Nephron (organoid): Measurements from ENCODE around the gene CSKMT.
"Not testable (repeated sequence)": the region's sequence is repeated elsewhere in the genome, so short reads cannot be mapped to it uniquely, and the experiment has no call there.

Experiments
- H3K27ac Mint-ChIP-seq, 3 experiments: 2 replicates each; pipeline ENCODE4 v1.8.0; 2020; ENCODE audit warnings: mixed read lengths in 3 of 3, mild to moderate bottlenecking in 2 of 3, moderate library complexity in 1 of 3
- H3K27me3 Mint-ChIP-seq: 2 replicates; pipeline ENCODE4 v1.8.0; 2021; ENCODE audit warnings: low read depth, mild to moderate bottlenecking, moderate library complexity, mixed read lengths
- H3K36me3 Mint-ChIP-seq: 2 replicates; pipeline ENCODE4 v1.8.0; 2020; ENCODE audit warnings: low read depth, mixed read lengths
- H3K4me1 Mint-ChIP-seq: 2 replicates; pipeline ENCODE4 v1.8.0; 2020; ENCODE audit warnings: mixed read lengths
- H3K4me3 Mint-ChIP-seq, 3 experiments: 2 replicates each; pipeline ENCODE4 v1.8.0; 2020; ENCODE audit warnings: mild to moderate bottlenecking in 3 of 3, mixed read lengths in 3 of 3, moderate library complexity in 2 of 3
- H3K9me3 Mint-ChIP-seq: 2 replicates; pipeline ENCODE4 v1.8.0; 2020; ENCODE audit warnings: mixed read lengths
- CTCF ChIP-seq, 3 experiments: fragments of 200-600 bp; sonication (generic); IDR thresholded peaks; one replicate each; pipeline ENCODE4 v1.5.0; 2021; ENCODE audit warnings: antibody characterized with exemption in 3 of 3; ENCODE audit not compliant: unreplicated experiment in 3 of 3

The CSKMT gene

GRCh38 chr11:62649486-62649885, 15.6 kb upstream of the CSKMT start:
- Mint-ChIP-seq H3K9me3 (no peaks in the 10 kb centered on the region), H3K36me3 (peaks cover 7% of the 10 kb centered on the region), H3K27ac (no peak overlapping the region), H3K4me3 (peak overlapping the region in 1 of 3 experiments; percentile 58), H3K27me3 (no peaks in the 10 kb centered on the region), H3K4me1 (peaks cover 27% of the 10 kb centered on the region)
- TF ChIP-seq CTCF (IDR thresholded peaks at IDR 0.05; ENCODE audit: unreplicated experiment in 3 of 3): no peak

- H3K4me1 Mint-ChIP-seq: peaks cover 22% of the 10 kb centered on the region
- H3K27me3 Mint-ChIP-seq, H3K27ac Mint-ChIP-seq, H3K9me3 Mint-ChIP-seq, H3K4me3 Mint-ChIP-seq, H3K36me3 Mint-ChIP-seq: not testable (repeated sequence)
These were observed 14.8 kb upstream of the CSKMT start for GRCh38 chr11:62650283-62650682.

GRCh38 chr11:62652161-62653006, 12.7 kb upstream of the CSKMT start:
- Mint-ChIP-seq H3K4me1 (peaks cover 17% of the 10 kb centered on the region), H3K9me3 (no peaks in the 10 kb centered on the region), H3K27ac (peak overlapping the region; percentile 98 to 99 (median 98)), H3K4me3 (peak overlapping the region; percentile 93 to 94 (median 94)), H3K27me3 (no peaks in the 10 kb centered on the region), H3K36me3 (peaks cover 4% of the 10 kb centered on the region)
- no peak for TF ChIP-seq CTCF (IDR thresholded peaks at IDR 0.05; ENCODE audit: unreplicated experiment in 3 of 3)

- Mint-ChIP-seq H3K4me3 (peak overlapping the region; percentile 54 to 69 (median 59)), H3K4me1 (peaks cover 17% of the 10 kb centered on the region), H3K36me3 (peaks cover 4% of the 10 kb centered on the region), H3K9me3 (no peaks in the 10 kb centered on the region), H3K27ac (peak overlapping the region; percentile 58 to 78 (median 59)), H3K27me3 (no peaks in the 10 kb centered on the region)
- TF ChIP-seq CTCF (IDR thresholded peaks at IDR 0.05; ENCODE audit: unreplicated experiment in 3 of 3): no peak
These were observed 10.8 kb upstream of the CSKMT start for GRCh38 chr11:62654297-62654696.

GRCh38 chr11:62656796-62657429, 8.2 kb upstream of the CSKMT start:
- TF ChIP-seq CTCF (IDR thresholded peaks at IDR 0.05; ENCODE audit: unreplicated experiment in 3 of 3): no peak
- Mint-ChIP-seq H3K4me3 (peak overlapping the region; percentile 13 to 65 (median 31)), H3K27ac (peak overlapping the region; percentile 76 to 81 (median 78)), H3K27me3 (no peaks in the 10 kb centered on the region), H3K4me1 (peaks cover 17% of the 10 kb centered on the region), H3K36me3 (no peaks in the 10 kb centered on the region), H3K9me3 (no peaks in the 10 kb centered on the region)

GRCh38 chr11:62664405-62665074, 572 bp upstream of the CSKMT start:
- H3K4me1 Mint-ChIP-seq: peaks cover 16% of the 10 kb centered on the region
- H3K36me3 Mint-ChIP-seq: peaks cover 17% of the 10 kb centered on the region
- H3K27me3 Mint-ChIP-seq: no peaks in the 10 kb centered on the region
- H3K9me3 Mint-ChIP-seq: no peaks in the 10 kb centered on the region
- no peak for TF ChIP-seq CTCF (IDR thresholded peaks at IDR 0.05; ENCODE audit: unreplicated experiment in 3 of 3)
- H3K27ac Mint-ChIP-seq: peak overlapping the region; percentile 96 to 99 (median 99)
- H3K4me3 Mint-ChIP-seq: peak overlapping the region; percentile 96 to 99 (median 99)
